CD4-positive, alpha-beta memory T cell (primary cell): ENCODE measurements around the gene HOXB13. TPM values are rescaled to one million over a fixed set of nuclear protein-coding genes. Genes with fewer than 3 reads are reported as not detected.

Source experiments
- CTCF ChIA-PET: fragments of 350-600 bp; sonication (Branson Sonifier 250); formaldehyde crosslinking; loops from one replicate; lab custom pipeline; 2021; ENCODE audit warnings: inconsistent platforms; ENCODE audit not compliant: partially characterized antibody; lab: Charles Lee
- POLR2A ChIA-PET: fragments of 350-600 bp; sonication (Branson Sonifier 250); formaldehyde crosslinking; loops from one replicate; lab custom pipeline; 2021; ENCODE audit not compliant: partially characterized antibody; lab: Charles Lee
- DNase-seq, 5 donors: peaks; one replicate each; pipeline versions ENCODE4 v3.0.0 to v3.0.0-alpha.2; 2020 to 2022; ENCODE audit warnings: mixed read lengths in 1 of 5
- H3K27ac ChIP-seq: one replicate; pipeline ENCODE4 v1.7.0; 2013; ENCODE audit warnings: low read depth, low read length
- H3K27me3 ChIP-seq: 2 replicates; pipeline ENCODE4 v1.7.0; 2013; ENCODE audit warnings: mild to moderate bottlenecking, low read length, moderate library complexity; ENCODE audit not compliant: insufficient read depth
- H3K36me3 ChIP-seq: 2 replicates; pipeline ENCODE4 v1.7.0; 2013; ENCODE audit warnings: mild to moderate bottlenecking, low read length, moderate library complexity; ENCODE audit not compliant: insufficient read depth
- H3K4me1 ChIP-seq: 2 replicates; pipeline ENCODE4 v1.7.0; 2013; ENCODE audit warnings: mild to moderate bottlenecking, low read length, moderate library complexity; ENCODE audit not compliant: insufficient read depth
- H3K4me3 ChIP-seq, 2 donors: one replicate each; pipeline ENCODE4 v1.7.0; 2013; ENCODE audit warnings: low read length in 2 of 2, mild to moderate bottlenecking in 1 of 2
- H3K9me3 ChIP-seq, 2 donors: one replicate each; pipeline ENCODE4 v1.7.0; 2013; ENCODE audit warnings: low read length in 2 of 2, control low read depth in 1 of 2; ENCODE audit not compliant: control insufficient read depth in 1 of 2
- H3K27ac Mint-ChIP-seq, 7 donors: one replicate each; pipeline ENCODE4 v1.8.0; 2020 to 2021; ENCODE audit warnings: mixed read lengths in 7 of 7, mild to moderate bottlenecking in 6 of 7, inconsistent platforms in 3 of 7, moderate library complexity in 3 of 7
- H3K27me3 Mint-ChIP-seq, 2 donors: one replicate each; pipeline ENCODE4 v1.8.0; 2020 to 2021; ENCODE audit warnings: mixed read lengths in 2 of 2
- H3K36me3 Mint-ChIP-seq, 2 donors: one replicate each; pipeline ENCODE4 v1.8.0; 2020 to 2021; ENCODE audit warnings: mixed read lengths in 2 of 2, inconsistent platforms in 1 of 2, mild to moderate bottlenecking in 1 of 2
- H3K4me1 Mint-ChIP-seq, 4 donors: one replicate each; pipeline ENCODE4 v1.8.0; 2020 to 2021; ENCODE audit warnings: mixed read lengths in 4 of 4, mild to moderate bottlenecking in 1 of 4
- H3K4me3 Mint-ChIP-seq, 8 donors: one replicate each; pipeline ENCODE4 v1.8.0; 2020 to 2021; ENCODE audit warnings: mixed read lengths in 8 of 8, mild to moderate bottlenecking in 7 of 8, moderate library complexity in 6 of 8, inconsistent platforms in 3 of 8
- H3K9me3 Mint-ChIP-seq, 8 donors: one replicate each; pipeline ENCODE4 v1.8.0; 2020 to 2021; ENCODE audit warnings: mixed read lengths in 8 of 8, mild to moderate bottlenecking in 5 of 8, inconsistent platforms in 3 of 8, moderate library complexity in 1 of 8
- intact Hi-C: fragments of 100-400 bp; cut with micrococcal nuclease; formaldehyde crosslinking; loops from one replicate; pipeline ENCODE4 v1.15.1; 2023
- microRNA-seq: library from miRNA; unstranded; fragments of <30 nt; microRNA quantifications from one replicate; pipeline ENCODE4 v1.2.0, GENCODE V29; 2021; ENCODE audit warnings: borderline replicate concordance, borderline number of aligned reads, borderline microRNAs expressed, mixed read lengths
- polyA plus RNA-seq, 2 donors: library from polyadenylated mRNA; unstranded; fragments of 300-500 nt; fragmentation: Illumina TruSeq; gene quantifications; one replicate each; pipeline ENCODE4 v1.2.3, GENCODE V29; 2021
- total RNA-seq, 2 experiments: library from RNA; stranded (reverse); gene quantifications; one replicate each; pipeline ENCODE4 v1.2.3, GENCODE V29; 2021

The HOXB13 gene
- total and polyA plus RNA-seq, 4 experiments from 2014 or later, result not detected

DNA sequence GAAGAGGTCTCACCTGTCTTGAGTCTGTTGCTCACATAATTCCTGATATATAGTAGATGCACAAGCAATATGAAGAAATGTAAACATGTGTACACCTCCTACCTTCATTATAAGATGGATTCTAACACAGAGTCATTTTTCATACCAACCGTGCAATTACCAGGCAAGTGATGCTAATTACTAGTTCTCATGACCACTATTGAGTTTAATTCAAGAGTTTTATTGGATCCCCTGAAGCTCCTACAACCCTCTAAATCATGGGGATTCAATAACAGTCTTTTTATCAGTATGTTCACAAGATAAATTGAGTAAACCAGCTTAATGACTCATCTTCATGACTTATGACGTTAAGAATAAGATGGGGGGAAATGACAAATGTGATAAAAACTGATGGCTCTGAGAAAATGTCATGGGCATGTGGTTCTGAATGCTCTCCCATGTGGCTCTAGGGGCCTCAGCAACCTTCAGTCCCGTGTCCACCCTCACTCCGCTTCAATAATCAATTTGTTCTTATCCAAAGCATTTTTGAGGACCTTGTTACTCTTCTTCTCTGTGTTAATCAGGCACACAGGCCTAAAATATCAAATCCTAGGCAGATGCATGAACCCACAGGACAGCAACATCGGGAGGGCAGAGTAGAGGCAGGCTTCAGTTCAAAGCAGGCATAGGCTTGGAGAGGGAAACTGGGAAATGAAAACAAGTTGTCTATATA lies 49.0 kb downstream of the HOXB13 start:
- intact Hi-C loops, result loop anchor here (2.0 to 5.0 kb wide), 3 partner anchors 113 to 549 kb away; no protein-coding TSS in a partner anchor
- Histone ChIP-seq H3K27ac (no peak overlapping the region), H3K4me3 (no peak overlapping the region), H3K9me3 (no peaks in the 10 kb centered on the region), H3K27me3 (peaks cover 7% of the 10 kb centered on the region), H3K4me1 (peaks cover 8% of the 10 kb centered on the region), H3K36me3 (no peaks in the 10 kb centered on the region)
- CTCF ChIA-PET, result interaction anchor here (0.8 to 8.7 kb wide), 24 partner anchors 9 to 353 kb away, joined by 3 to 159 read pairs (median 6); no protein-coding TSS in a partner anchor
- H3K36me3 Mint-ChIP-seq, result no peaks in the 10 kb centered on the region
- H3K4me3 Mint-ChIP-seq, result no peak overlapping the region
- no peak overlapping the region for H3K27ac Mint-ChIP-seq
- H3K4me1 Mint-ChIP-seq, result peaks cover 0 to 2% (median under 1%) of the 10 kb centered on the region in 4 donors
- H3K27me3 Mint-ChIP-seq, result peaks cover 25 to 41% of the 10 kb centered on the region in 2 donors
- H3K9me3 Mint-ChIP-seq, result no peaks in the 10 kb centered on the region
- no peak for DNase-seq
- POLR2A ChIA-PET, result interaction anchor here (1.3 kb wide), 1 partner anchor 199 kb away, joined by 9 read pairs; no protein-coding TSS in a partner anchor

DNA sequence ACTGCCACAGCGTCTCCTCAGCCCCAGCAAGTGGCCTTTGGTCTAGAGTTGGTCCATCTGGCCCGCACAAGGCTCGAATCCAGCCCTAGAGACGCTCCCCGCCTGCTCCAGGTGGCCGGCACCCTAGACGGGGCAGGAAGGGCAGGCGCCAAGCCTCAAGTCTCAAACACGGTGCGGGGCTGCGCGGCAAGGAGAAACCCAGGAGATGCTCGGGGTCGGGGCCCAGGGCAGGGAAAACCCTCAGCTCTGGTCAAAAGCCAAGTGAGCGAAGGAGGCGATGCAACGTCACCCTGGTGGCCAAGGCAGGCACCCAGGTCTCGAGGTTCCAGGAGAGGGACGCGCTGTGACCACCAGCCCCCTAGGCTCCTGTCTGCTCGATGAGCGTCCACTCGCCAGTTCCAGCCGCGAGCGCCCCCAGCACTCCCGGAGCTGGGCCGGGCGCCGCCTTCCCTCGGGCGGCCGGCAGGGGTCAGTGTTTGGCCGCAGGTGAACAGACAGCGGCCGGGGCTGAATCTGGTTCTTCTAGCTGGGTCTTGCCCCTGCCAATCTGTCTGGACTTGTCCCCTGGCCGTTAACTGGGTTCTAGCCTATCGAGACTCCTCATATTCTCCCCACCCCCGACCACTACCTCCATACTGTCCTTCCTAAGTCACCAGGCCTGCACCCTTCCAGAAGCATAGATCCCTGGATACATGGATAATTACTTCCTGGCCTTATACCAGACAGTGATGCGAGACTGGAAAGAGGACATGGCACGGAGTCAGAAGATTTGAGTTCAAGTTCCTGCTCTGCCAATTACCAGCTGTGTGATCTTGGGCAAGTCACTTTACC lies 50.2 kb downstream of the HOXB13 start:
- ChIA-PET CTCF (interaction anchor here (0.6 to 8.7 kb wide), 42 partner anchors 9 to 399 kb away, joined by 3 to 159 read pairs (median 3); no protein-coding TSS in a partner anchor), POLR2A (interaction anchor here (0.7 to 1.3 kb wide), 3 partner anchors 39 to 213 kb away, joined by 3 to 9 read pairs (median 3); no protein-coding TSS in a partner anchor)
- no peak overlapping the region for H3K27ac ChIP-seq
- intact Hi-C loops, result loop anchor here (1.0 to 5.0 kb wide), 5 partner anchors 114 to 550 kb away; no protein-coding TSS in a partner anchor
- no peaks in the 10 kb centered on the region for H3K9me3 ChIP-seq
- Mint-ChIP-seq H3K4me1 (peaks cover 0 to 2% (median under 1%) of the 10 kb centered on the region in 4 donors), H3K9me3 (no peaks in the 10 kb centered on the region), H3K36me3 (no peaks in the 10 kb centered on the region), H3K27ac (peak overlapping the region in 2 of 7 donors; percentile 47 to 68), H3K27me3 (peaks cover 28 to 40% of the 10 kb centered on the region in 2 donors), H3K4me3 (peak overlapping the region in 4 of 8 donors; percentile 44 to 62 (median 52))
- H3K27me3 ChIP-seq, result peaks cover 7% of the 10 kb centered on the region
- H3K4me3 ChIP-seq, result no peak overlapping the region
- peak; percentile 56 to 68 (median 59) for DNase-seq
- H3K36me3 ChIP-seq, result no peaks in the 10 kb centered on the region
- H3K4me1 ChIP-seq, result peaks cover 8% of the 10 kb centered on the region

DNA sequence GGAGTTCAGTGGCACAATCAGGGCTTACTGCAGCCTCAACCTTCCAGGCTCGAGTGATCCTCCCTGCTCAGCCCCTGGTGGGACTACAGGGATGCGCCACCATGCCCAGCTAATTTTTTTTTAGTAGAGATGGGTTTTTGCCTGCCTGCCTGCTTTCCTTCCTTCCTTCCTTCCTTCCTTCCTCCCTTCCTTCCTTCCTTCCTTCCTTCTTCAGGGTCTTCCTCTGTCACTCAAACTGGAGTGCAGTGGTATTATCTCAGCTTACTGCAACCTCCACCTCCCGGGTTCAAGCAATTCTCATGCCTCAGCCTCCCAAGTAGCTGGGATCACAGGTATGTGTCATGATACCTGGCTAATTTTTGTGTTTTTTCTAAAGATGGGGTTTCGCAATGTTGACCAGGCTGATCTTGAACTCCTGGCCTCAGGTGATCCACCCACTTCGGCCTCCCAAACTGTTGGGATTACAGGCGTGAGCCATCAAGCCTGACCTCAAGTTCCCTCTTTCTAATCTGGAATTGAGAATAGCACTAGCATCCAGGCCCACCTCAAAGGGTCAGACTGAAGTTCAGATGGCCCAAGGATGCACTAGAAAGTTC lies 51.5 kb downstream of the HOXB13 start:
- intact Hi-C loops, result loop anchor here (5.0 kb wide), 1 partner anchor 115 kb away; no protein-coding TSS in a partner anchor
- no peak for DNase-seq
- CTCF ChIA-PET, result interaction anchor here (1.9 to 8.7 kb wide), 5 partner anchors 12 to 207 kb away, joined by 5 to 159 read pairs (median 20); no protein-coding TSS in a partner anchor
- peaks cover 25 to 36% of the 10 kb centered on the region in 2 donors for H3K27me3 Mint-ChIP-seq
- Histone ChIP-seq H3K4me1 (peaks cover 8% of the 10 kb centered on the region), H3K4me3 (no peak overlapping the region), H3K27ac (no peak overlapping the region), H3K27me3 (peaks cover 4% of the 10 kb centered on the region), H3K36me3 (no peaks in the 10 kb centered on the region), H3K9me3 (no peaks in the 10 kb centered on the region)
- H3K27ac Mint-ChIP-seq, result no peak overlapping the region
- peaks cover 0 to 2% (median under 1%) of the 10 kb centered on the region in 4 donors for H3K4me1 Mint-ChIP-seq
- no peak overlapping the region for H3K4me3 Mint-ChIP-seq
- POLR2A ChIA-PET, result no interaction called here
- H3K9me3 Mint-ChIP-seq, result no peaks in the 10 kb centered on the region
- H3K36me3 Mint-ChIP-seq, result no peaks in the 10 kb centered on the region

Small RNA genes within 50 kb of the gene (microRNA-seq; reads per million reads assigned to microRNA genes)
- gene MIR3185, result not detected

Other genes with a start within 250 kb of the HOXB13 start
- not detected for gene HOXB1, start 197.7 kb downstream of the HOXB13 start, total RNA-seq
- gene HOXB1, start 197.7 kb downstream of the HOXB13 start, polyA plus RNA-seq, result not detected
- gene HOXB2, start 183.6 kb downstream of the HOXB13 start, total RNA-seq, result 10 to 100 TPM; 34.4 to 39.2 TPM
- 10 to 100 TPM; 12.7 to 36.5 TPM for gene HOXB2, start 183.6 kb downstream of the HOXB13 start, polyA plus RNA-seq
- 1 to 10 TPM; 3.1 to 4.5 TPM for gene HOXB4, start 150.4 kb downstream of the HOXB13 start, total RNA-seq
- under 1 TPM; 0.11 to 0.13 TPM for gene HOXB4, start 150.4 kb downstream of the HOXB13 start, polyA plus RNA-seq
- 10 to 100 TPM; 11.2 to 14.5 TPM for gene HOXB3, start 138.5 kb downstream of the HOXB13 start, total RNA-seq
- under 1 TPM in 1 of 2 donors, not detected in 1; 0.10 TPM for gene HOXB3, start 138.5 kb downstream of the HOXB13 start, polyA plus RNA-seq
- gene HOXB5, start 135.0 kb downstream of the HOXB13 start, total RNA-seq, result not detected
- gene HOXB5, start 135.0 kb downstream of the HOXB13 start, polyA plus RNA-seq, result not detected
- gene HOXB6, start 123.8 kb downstream of the HOXB13 start, total RNA-seq, result under 1 TPM in 1 of 2 experiments, not detected in 1; 0.38 TPM
- not detected for gene HOXB6, start 123.8 kb downstream of the HOXB13 start, polyA plus RNA-seq
- under 1 TPM in 1 of 2 experiments, not detected in 1; 0.25 TPM for gene HOXB7, start 117.7 kb downstream of the HOXB13 start, total RNA-seq
- 1 to 10 TPM in 1 of 2 donors, under 1 TPM in 1; 0.23 to 1.3 TPM for gene HOXB7, start 117.7 kb downstream of the HOXB13 start, polyA plus RNA-seq
- gene HOXB8, start 113.5 kb downstream of the HOXB13 start, total RNA-seq, result not detected
- not detected for gene HOXB8, start 113.5 kb downstream of the HOXB13 start, polyA plus RNA-seq
- not detected for gene HOXB9, start 102.4 kb downstream of the HOXB13 start, total RNA-seq
- not detected for gene HOXB9, start 102.4 kb downstream of the HOXB13 start, polyA plus RNA-seq
- gene PRAC1, start 6.2 kb downstream of the HOXB13 start, total RNA-seq, result not detected
- not detected for gene PRAC1, start 6.2 kb downstream of the HOXB13 start, polyA plus RNA-seq
- gene PRAC2, start 5.6 kb downstream of the HOXB13 start, total RNA-seq, result not detected
- gene PRAC2, start 5.6 kb downstream of the HOXB13 start, polyA plus RNA-seq, result not detected
- gene TTLL6, start 88.5 kb upstream of the HOXB13 start, total RNA-seq, result not detected
- gene TTLL6, start 88.5 kb upstream of the HOXB13 start, polyA plus RNA-seq, result not detected
- gene CALCOCO2, start 102.3 kb upstream of the HOXB13 start, total RNA-seq, result 100 to 1,000 TPM; 107 to 118 TPM
- 100 to 1,000 TPM; 169 to 196 TPM for gene CALCOCO2, start 102.3 kb upstream of the HOXB13 start, polyA plus RNA-seq
- gene ATP5MC1, start 164.0 kb upstream of the HOXB13 start, total RNA-seq, result 10 to 100 TPM; 28.6 to 30.6 TPM
- 100 to 1,000 TPM; 137 to 173 TPM for gene ATP5MC1, start 164.0 kb upstream of the HOXB13 start, polyA plus RNA-seq
- 100 to 1,000 TPM in 1 of 2 experiments, 10 to 100 TPM in 1; 98.4 to 105 TPM for gene UBE2Z, start 179.7 kb upstream of the HOXB13 start, total RNA-seq
- gene UBE2Z, start 179.7 kb upstream of the HOXB13 start, polyA plus RNA-seq, result 10 to 100 TPM; 69.8 to 76.7 TPM
- gene SNF8, start 216.1 kb upstream of the HOXB13 start, total RNA-seq, result 10 to 100 TPM; 55.6 to 59.4 TPM
- gene SNF8, start 216.1 kb upstream of the HOXB13 start, polyA plus RNA-seq, result 100 to 1,000 TPM; 106 to 115 TPM
- not detected for gene GIP, start 239.8 kb upstream of the HOXB13 start, total RNA-seq
- gene GIP, start 239.8 kb upstream of the HOXB13 start, polyA plus RNA-seq, result not detected